NCI-H2227 (cell line): ENCODE results near the gene HS3ST3A1.

ENCODE experiments used
- DNase-seq: peaks from one replicate; lab custom pipeline; 2025; ENCODE audit not compliant: unreplicated experiment; lab: John Stamatoyannopoulos, UW

The HS3ST3A1 gene

GRCh38 chr17:13540546-13540945 lies 61.2 kb downstream of the HS3ST3A1 start:
- no peak for DNase-seq

DNA sequence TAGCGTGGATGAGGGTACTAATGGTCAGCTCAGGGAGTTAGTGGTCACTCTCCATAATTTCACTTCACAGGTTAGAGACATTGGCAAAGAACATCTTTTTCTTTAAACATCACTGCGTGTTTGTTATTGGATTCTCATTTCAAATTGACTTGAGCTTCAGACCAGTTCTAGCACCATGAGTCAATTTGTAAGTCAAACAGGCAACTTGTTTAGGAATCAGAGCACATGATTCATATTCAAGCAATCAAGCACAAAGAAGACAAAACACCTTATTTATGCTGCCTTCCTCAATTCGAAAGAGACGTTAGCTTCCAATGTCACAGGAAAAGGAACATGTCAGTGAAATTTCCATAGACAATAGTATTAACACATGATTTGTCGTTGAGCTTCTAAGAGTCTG lies 62.3 kb downstream of the HS3ST3A1 start:
- DNase-seq = no peak

DNA sequence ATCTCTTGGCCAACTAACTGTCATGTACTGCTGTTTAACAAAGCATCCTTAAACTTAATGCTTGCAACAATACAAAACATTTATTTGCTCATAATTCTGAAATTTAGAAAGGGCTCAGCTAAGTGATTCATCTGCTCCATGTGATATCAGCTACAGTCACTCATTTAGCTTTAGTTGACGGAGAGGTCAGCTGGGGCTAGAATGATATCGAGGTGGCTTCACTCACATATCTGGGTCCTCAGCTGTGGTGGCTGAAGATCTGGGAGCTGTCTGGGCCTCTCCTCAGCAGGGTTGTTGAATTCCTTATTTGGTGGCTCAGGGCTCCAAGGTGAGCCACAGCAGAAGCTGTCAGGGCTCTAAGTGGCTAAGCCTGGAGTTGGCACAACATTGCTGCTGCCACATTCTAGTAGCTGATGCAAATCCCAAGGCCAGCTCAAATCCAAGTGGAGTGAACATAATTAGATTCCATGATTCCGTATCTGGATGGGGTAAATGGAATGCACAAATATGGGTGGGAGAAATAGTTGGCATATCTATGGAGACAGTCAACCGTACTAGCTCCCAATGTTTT lies 62.8 kb downstream of the HS3ST3A1 start:
- no peak for DNase-seq

DNA sequence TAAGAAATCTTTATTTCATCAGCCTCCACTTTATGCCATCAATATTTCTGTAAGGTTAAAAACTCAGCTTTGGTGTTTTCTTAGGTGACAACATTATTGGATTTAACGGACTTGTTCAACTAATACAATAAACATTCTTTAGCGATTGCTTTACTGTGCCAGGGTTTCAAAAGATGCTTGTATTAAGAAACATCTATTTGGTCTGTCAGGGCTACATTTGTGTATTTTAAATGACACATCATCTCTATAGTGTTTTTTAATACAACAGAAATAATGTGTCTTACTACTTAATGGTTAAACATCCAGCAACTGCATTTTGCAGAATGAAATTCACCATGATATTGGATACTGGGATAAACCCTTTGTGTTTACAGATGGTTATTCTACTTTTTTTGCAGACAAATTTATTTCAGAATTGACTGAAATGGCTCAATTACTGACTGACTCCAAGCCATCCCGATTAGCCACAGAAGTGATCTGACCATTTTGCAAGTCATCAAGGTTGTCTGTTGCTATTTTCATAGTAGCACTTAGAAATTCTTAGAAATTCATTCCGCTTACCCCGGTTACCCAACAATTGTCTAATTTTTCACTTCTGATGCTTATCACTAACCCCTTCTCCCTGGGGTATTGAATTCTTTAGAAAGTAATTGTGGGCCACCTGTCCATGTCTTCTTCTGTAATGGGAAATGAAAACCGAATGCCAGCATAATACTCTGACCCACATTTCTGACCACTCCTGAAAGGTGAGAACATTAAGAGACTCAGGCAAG lies 63.7 kb downstream of the HS3ST3A1 start:
- DNase-seq = no peak

- DNase-seq = no peak
These were observed 64.5 kb downstream of the HS3ST3A1 start for GRCh38 chr17:13537167-13537731.

DNA sequence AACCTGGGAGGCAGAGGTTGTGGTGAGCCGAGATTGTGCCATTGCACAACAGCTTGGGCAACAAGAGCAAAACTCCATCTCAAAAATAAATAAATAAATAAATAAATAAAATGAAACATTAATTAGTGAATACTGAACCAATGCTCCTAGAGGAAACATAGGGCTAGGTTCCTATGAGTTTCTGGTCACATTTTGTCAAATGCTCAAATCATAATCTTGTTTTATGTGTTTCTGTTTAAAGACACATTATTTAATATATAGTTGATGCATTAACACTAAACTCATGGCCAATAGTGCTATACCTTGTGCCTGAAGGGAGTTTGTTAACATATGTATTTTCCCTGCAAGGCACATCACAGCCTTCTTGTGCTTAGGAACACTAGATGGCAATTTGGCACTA lies 66.8 kb downstream of the HS3ST3A1 start:
- no peak for DNase-seq

- no peak for DNase-seq
These were observed 70.0 kb downstream of the HS3ST3A1 start for GRCh38 chr17:13531721-13532120.

GRCh38 chr17:13525876-13526275 lies 75.9 kb downstream of the HS3ST3A1 start:
- DNase-seq = no peak

DNA sequence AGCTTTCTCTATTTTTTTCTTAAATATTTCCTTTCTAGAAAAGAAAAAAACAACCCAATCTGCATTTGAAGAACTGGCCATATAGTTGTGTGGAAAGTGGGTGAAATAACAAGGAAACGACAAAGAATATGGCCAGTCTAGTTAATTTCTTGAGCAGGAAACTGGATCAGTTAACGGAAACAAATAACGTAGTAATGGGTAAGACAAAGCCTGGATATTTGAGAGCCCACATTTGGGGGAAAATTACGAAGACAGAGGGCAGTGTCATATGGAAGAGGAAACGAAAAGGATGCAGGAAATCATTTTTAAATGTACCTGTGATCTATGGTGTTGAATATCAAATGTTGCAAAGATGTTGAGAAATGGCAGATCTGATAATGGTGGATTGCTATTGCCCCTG lies 78.6 kb downstream of the HS3ST3A1 start:
- no peak for DNase-seq

GRCh38 chr17:13522749-13523148 lies 79.0 kb downstream of the HS3ST3A1 start:
- no peak for DNase-seq

GRCh38 chr17:13521784-13522183 lies 79.9 kb downstream of the HS3ST3A1 start:
- DNase-seq = no peak

DNA sequence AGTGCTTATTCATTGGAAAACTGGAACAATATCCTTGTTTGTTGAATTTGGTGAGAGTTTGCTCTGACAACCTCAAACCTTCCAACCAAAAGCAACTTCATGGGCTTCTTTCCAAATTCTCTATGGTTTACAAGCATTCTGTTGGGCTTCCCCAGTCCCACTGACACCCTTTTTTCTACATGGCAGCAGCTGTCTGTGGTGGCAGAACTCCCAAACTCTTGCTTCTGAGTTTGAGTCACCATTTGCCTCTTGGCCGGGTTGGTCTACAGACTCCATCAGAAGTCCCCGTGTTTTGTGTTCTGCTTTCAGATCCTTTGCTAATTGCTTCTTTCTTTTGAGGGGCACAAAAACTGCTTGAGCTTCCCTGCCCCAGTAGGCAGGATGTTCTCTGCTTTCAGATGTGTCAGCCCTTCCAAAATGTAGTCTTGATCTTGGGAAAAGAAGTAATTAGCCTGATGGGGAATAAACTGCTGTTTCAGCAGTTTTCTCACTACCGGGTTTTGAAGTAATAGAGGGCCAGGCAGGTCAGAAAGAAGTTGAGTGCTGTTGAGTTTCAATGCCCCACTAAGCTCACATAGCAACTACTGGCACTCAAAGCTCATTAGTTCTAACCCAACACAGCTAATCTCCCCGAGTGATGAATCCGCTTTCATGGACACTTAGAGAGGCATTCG lies 80.7 kb downstream of the HS3ST3A1 start:
- no peak for DNase-seq

GRCh38 chr17:13518261-13519000 lies 83.3 kb downstream of the HS3ST3A1 start:
- DNase-seq = no peak

- DNase-seq = no peak
These were observed 88.7 kb downstream of the HS3ST3A1 start for GRCh38 chr17:13513039-13513405.

- DNase-seq = no peak
These were observed 91.7 kb downstream of the HS3ST3A1 start for GRCh38 chr17:13510062-13510461.

DNA sequence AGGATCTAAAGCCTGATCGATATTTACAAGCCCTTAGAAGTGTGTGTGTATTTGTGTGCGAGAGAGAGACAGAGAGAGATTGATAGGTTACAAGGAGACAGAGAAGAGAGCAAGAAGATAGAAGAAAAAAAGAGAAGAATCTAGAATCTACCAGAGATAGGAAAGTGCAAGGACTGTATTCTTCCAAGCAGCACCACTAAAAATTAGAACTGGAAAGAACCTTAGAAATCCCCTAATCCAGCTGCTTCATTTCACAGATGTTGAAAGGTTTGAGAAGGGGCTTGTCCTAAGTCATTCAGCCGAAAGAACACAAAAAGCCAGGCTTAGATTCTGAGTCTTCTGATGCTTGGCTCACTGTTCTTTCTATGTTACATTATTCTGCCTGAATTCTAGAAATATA lies 92.2 kb downstream of the HS3ST3A1 start:
- DNase-seq = no peak

GRCh38 chr17:13508896-13509295 lies 92.8 kb downstream of the HS3ST3A1 start:
- no peak for DNase-seq

- DNase-seq = no peak
These were observed 98.2 kb downstream of the HS3ST3A1 start for GRCh38 chr17:13503526-13503925.

GRCh38 chr17:13502263-13502662 lies 99.5 kb downstream of the HS3ST3A1 start:
- no peak for DNase-seq

- no peak for DNase-seq
These were observed 100.8 kb downstream of the HS3ST3A1 start for GRCh38 chr17:13500947-13501346.

GRCh38 chr17:13498184-13498583 lies 103.5 kb downstream of the HS3ST3A1 start:
- no peak for DNase-seq
